SK-N-SH treated with all-trans-retinoic acid at 6 μM for 48 hours (cell line): ENCODE results near the gene TMEM235.

Experiments
- ATAC-seq: fragments of 200-7000 bp; cut with Tn5 transposase; 3 replicates; pipeline ENCODE4 v1.9.1; 2020; ENCODE audit warnings: mild to moderate bottlenecking, moderate library complexity
- ARNTL ChIP-seq: fragments of 450-650 bp; formaldehyde crosslinking; IDR thresholded peaks from 2 replicates; pipeline ENCODE4 v1.5.0; 2020; ENCODE audit warnings: low read depth, mild to moderate bottlenecking, moderate library complexity, borderline replicate concordance
- BACH2 ChIP-seq: fragments of 250-450 bp; sonication (Bioruptor Pico); IDR thresholded peaks from 2 replicates; pipeline ENCODE4 v1.9.0; 2021; ENCODE audit warnings: mild to moderate bottlenecking, borderline replicate concordance
- ESRRG ChIP-seq: fragments of 250-450 bp; sonication (Bioruptor Pico); IDR thresholded peaks from 2 replicates; pipeline ENCODE4 v1.6.1; 2021; ENCODE audit warnings: mild to moderate bottlenecking
- ISL1 ChIP-seq: fragments of 250-450 bp; sonication (Bioruptor Pico); IDR thresholded peaks from 2 replicates; pipeline ENCODE4 v2.1.2; 2022; ENCODE audit warnings: mild to moderate bottlenecking, moderate library complexity
- PPARA ChIP-seq: fragments of 250-450 bp; sonication (Bioruptor Pico); IDR thresholded peaks from 2 replicates; pipeline ENCODE4 v1.5.0; 2020; ENCODE audit warnings: mild to moderate bottlenecking, borderline replicate concordance
- SNAI2 ChIP-seq: fragments of 250-450 bp; sonication (Bioruptor Pico); IDR thresholded peaks from 2 replicates; pipeline ENCODE4 v1.5.0; 2020; ENCODE audit warnings: mild to moderate bottlenecking, moderate library complexity
- TCF4 ChIP-seq: fragments of 250-450 bp; sonication (Bioruptor Pico); IDR thresholded peaks from 2 replicates; pipeline ENCODE4 v1.8.0; 2021; ENCODE audit warnings: mild to moderate bottlenecking, moderate library complexity, borderline replicate concordance
- TOX ChIP-seq: fragments of 250-450 bp; sonication (Bioruptor Pico); IDR thresholded peaks from 2 replicates; pipeline ENCODE4 v1.8.0; 2021; ENCODE audit warnings: mild to moderate bottlenecking, moderate library complexity, borderline replicate concordance
- ZC3H10 ChIP-seq: fragments of 250-450 bp; sonication (Bioruptor Pico); IDR thresholded peaks from 2 replicates; pipeline ENCODE4 v1.5.1; 2021; ENCODE audit warnings: mild to moderate bottlenecking, moderate library complexity
- ZFP3 ChIP-seq: fragments of 250-450 bp; sonication (Bioruptor Pico); IDR thresholded peaks from 2 replicates; pipeline ENCODE4 v1.5.0; 2020; ENCODE audit warnings: mild to moderate bottlenecking, moderate library complexity
- ZFP30 ChIP-seq: fragments of 450-650 bp; formaldehyde crosslinking; IDR thresholded peaks from 2 replicates; pipeline ENCODE4 v1.5.0; 2022; ENCODE audit warnings: mild to moderate bottlenecking, moderate library complexity
- ZNF565 ChIP-seq: fragments of 450-650 bp; formaldehyde crosslinking; conservative IDR thresholded peaks from 2 replicates; pipeline ENCODE4 v1.5.0; 2020; ENCODE audit warnings: low read depth, mild to moderate bottlenecking, moderate library complexity
- ZNF8 ChIP-seq: fragments of 450-650 bp; formaldehyde crosslinking; IDR thresholded peaks from 2 replicates; pipeline ENCODE4 v1.5.0; 2020; ENCODE audit warnings: mild to moderate bottlenecking, moderate library complexity
- TF ChIP-seq, protein P1 (sequence below): fragments of 250-450 bp; sonication (Bioruptor Pico); IDR thresholded peaks from 2 replicates; pipeline ENCODE4 v1.8.0; 2021; ENCODE audit warnings: low read depth, mild to moderate bottlenecking, moderate library complexity, borderline replicate concordance
- TF ChIP-seq, protein P2 (sequence below): fragments of 250-450 bp; sonication (Bioruptor Pico); IDR thresholded peaks from 2 replicates; pipeline ENCODE4 v1.5.0; 2020; ENCODE audit warnings: mild to moderate bottlenecking, moderate library complexity
- TF ChIP-seq, protein P3 (sequence below): fragments of 250-450 bp; sonication (Bioruptor Pico); IDR thresholded peaks from 2 replicates; pipeline ENCODE4 v1.5.1; 2021; ENCODE audit warnings: mild to moderate bottlenecking, moderate library complexity
- TF ChIP-seq, protein P4 (sequence below): fragments of 250-450 bp; sonication (Bioruptor Pico); IDR thresholded peaks from 2 replicates; pipeline ENCODE4 v1.5.1; 2020; ENCODE audit warnings: low read depth, mild to moderate bottlenecking, moderate library complexity

Gene TMEM235

DNA sequence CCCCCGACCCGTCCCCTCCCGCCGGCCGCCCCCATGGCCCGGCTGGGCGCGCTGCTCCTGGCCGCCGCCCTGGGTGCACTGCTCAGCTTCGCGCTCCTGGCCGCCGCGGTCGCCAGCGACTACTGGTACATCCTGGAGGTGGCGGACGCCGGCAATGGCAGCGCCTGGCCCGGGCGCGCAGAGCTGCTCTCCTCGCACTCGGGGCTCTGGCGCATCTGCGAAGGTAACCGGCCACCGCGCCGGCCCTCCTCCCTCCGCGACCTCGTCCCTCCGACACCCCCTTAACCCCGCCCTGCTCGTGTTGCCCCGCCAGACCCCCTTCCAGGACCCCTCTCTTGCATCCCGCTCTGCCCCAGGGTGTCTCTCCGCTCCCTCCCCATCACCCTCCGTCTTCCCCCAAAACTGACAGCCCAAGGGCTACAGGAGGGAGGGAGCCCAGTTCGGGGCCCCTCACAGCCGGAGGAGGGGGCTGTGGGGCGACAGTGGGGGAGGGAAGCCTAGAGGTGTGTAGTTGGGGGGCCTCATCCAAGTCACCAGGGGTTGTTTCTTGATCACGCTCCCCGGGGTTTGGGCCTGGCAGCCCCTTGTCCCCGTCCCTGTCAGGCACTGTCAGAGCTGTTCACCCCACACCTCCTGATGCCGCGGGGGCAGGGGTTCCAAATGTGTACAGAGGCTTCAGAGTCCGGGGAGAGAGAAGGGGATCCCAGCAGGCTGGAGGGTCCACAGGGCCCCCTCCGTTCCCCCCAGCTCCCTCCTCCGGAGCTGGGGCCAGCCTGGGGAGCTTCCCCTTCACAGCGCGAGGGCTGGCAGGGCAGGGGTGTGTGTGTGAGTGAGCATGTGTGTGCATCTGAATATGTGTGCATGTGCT is 794 bp downstream of the TMEM235 start (continued):
- TF ChIP-seq ARNTL (CRISPR knock-in tag) (no peak), SNAI2 (CRISPR knock-in tag) (no peak), ZFP3 (CRISPR knock-in tag) (no peak), ISL1 (CRISPR knock-in tag) (no peak)

DNA sequence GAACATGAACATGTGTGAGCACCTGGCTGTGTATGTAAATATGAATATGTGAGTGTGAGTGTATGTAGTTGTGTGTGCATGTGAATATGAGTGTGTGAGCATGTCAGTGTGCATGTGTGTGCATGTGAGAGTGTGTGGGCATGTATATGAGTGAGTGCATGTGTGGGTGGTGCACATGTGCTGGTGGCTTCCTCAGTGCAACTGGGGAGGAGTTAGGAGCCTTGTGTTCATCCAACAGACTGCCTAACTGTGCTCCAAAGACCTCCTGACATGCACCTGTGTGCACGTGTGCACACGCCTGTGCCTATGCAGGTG is 1.4 kb downstream of the TMEM235 start:
- ATAC-seq = no peak
- TF ChIP-seq ZNF565 (CRISPR knock-in tag) (no peak), TCF4 (no peak), ISL1 (CRISPR knock-in tag) (no peak), ZFP30 (CRISPR knock-in tag) (no peak), ESRRG (CRISPR knock-in tag) (no peak), BACH2 (CRISPR knock-in tag) (no peak), PPARA (CRISPR knock-in tag) (no peak), ZC3H10 (CRISPR knock-in tag) (no peak), SNAI2 (CRISPR knock-in tag) (no peak)
- TF ChIP-seq, protein P1, sequence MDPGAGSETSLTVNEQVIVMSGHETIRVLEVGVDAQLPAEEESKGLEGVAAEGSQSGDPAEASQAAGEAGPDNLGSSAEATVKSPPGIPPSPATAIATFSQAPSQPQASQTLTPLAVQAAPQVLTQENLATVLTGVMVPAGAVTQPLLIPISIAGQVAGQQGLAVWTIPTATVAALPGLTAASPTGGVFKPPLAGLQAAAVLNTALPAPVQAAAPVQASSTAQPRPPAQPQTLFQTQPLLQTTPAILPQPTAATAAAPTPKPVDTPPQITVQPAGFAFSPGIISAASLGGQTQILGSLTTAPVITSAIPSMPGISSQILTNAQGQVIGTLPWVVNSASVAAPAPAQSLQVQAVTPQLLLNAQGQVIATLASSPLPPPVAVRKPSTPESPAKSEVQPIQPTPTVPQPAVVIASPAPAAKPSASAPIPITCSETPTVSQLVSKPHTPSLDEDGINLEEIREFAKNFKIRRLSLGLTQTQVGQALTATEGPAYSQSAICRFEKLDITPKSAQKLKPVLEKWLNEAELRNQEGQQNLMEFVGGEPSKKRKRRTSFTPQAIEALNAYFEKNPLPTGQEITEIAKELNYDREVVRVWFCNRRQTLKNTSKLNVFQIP (CRISPR knock-in tag) = no peak
- TF ChIP-seq, protein P2, sequence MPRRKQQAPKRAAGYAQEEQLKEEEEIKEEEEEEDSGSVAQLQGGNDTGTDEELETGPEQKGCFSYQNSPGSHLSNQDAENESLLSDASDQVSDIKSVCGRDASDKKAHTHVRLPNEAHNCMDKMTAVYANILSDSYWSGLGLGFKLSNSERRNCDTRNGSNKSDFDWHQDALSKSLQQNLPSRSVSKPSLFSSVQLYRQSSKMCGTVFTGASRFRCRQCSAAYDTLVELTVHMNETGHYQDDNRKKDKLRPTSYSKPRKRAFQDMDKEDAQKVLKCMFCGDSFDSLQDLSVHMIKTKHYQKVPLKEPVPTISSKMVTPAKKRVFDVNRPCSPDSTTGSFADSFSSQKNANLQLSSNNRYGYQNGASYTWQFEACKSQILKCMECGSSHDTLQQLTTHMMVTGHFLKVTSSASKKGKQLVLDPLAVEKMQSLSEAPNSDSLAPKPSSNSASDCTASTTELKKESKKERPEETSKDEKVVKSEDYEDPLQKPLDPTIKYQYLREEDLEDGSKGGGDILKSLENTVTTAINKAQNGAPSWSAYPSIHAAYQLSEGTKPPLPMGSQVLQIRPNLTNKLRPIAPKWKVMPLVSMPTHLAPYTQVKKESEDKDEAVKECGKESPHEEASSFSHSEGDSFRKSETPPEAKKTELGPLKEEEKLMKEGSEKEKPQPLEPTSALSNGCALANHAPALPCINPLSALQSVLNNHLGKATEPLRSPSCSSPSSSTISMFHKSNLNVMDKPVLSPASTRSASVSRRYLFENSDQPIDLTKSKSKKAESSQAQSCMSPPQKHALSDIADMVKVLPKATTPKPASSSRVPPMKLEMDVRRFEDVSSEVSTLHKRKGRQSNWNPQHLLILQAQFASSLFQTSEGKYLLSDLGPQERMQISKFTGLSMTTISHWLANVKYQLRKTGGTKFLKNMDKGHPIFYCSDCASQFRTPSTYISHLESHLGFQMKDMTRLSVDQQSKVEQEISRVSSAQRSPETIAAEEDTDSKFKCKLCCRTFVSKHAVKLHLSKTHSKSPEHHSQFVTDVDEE (CRISPR knock-in tag) = no peak
- TF ChIP-seq, protein P3, sequence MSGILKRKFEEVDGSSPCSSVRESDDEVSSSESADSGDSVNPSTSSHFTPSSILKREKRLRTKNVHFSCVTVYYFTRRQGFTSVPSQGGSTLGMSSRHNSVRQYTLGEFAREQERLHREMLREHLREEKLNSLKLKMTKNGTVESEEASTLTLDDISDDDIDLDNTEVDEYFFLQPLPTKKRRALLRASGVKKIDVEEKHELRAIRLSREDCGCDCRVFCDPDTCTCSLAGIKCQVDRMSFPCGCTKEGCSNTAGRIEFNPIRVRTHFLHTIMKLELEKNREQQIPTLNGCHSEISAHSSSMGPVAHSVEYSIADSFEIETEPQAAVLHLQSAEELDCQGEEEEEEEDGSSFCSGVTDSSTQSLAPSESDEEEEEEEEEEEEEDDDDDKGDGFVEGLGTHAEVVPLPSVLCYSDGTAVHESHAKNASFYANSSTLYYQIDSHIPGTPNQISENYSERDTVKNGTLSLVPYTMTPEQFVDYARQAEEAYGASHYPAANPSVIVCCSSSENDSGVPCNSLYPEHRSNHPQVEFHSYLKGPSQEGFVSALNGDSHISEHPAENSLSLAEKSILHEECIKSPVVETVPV = no peak
- TF ChIP-seq, protein P4, sequence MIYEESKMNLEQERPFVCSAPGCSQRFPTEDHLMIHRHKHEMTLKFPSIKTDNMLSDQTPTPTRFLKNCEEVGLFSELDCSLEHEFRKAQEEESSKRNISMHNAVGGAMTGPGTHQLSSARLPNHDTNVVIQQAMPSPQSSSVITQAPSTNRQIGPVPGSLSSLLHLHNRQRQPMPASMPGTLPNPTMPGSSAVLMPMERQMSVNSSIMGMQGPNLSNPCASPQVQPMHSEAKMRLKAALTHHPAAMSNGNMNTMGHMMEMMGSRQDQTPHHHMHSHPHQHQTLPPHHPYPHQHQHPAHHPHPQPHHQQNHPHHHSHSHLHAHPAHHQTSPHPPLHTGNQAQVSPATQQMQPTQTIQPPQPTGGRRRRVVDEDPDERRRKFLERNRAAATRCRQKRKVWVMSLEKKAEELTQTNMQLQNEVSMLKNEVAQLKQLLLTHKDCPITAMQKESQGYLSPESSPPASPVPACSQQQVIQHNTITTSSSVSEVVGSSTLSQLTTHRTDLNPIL (CRISPR knock-in tag) = no peak

DNA sequence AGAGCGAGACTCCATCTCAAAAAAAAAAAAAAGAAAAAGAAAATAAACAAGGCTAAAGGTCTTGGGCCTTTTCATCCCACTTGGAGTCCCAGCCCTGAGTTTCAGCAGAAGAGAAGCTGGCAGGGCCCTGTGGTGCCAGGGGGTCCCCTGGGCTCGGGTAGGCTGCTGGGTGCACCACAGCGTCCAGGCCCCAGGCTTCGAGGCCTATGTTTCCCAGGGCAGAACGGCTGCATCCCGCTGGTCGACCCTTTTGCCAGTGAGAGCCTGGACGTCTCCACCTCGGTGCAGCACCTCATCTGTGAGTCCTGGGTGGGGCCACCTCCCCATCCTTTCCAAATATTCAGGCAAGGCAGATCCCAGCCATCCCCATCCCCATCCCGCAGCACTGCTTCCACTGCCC is 2.2 kb downstream of the TMEM235 start:
- TF ChIP-seq, protein P2 (CRISPR knock-in tag) = no peak
- TF ChIP-seq ZNF565 (CRISPR knock-in tag) (no peak), TOX (CRISPR knock-in tag) (no peak), ZFP30 (CRISPR knock-in tag) (no peak), ZFP3 (CRISPR knock-in tag) (no peak), BACH2 (CRISPR knock-in tag) (no peak), PPARA (CRISPR knock-in tag) (no peak), ZC3H10 (CRISPR knock-in tag) (no peak), ZNF8 (no peak), ARNTL (CRISPR knock-in tag) (no peak)
- TF ChIP-seq, protein P1 (CRISPR knock-in tag) = no peak
- TF ChIP-seq, protein P4 (CRISPR knock-in tag) = no peak
- no peak for ATAC-seq
